ENCODE measurements around the gene SH2D7. TPM values are rescaled to one million over a fixed set of nuclear protein-coding genes. Genes with fewer than 3 reads are reported as not detected.

Gene SH2D7
- polyA plus RNA-seq, 2 of the 4 experiments (the other 2 are of a cell fraction), result not detected

DNA sequence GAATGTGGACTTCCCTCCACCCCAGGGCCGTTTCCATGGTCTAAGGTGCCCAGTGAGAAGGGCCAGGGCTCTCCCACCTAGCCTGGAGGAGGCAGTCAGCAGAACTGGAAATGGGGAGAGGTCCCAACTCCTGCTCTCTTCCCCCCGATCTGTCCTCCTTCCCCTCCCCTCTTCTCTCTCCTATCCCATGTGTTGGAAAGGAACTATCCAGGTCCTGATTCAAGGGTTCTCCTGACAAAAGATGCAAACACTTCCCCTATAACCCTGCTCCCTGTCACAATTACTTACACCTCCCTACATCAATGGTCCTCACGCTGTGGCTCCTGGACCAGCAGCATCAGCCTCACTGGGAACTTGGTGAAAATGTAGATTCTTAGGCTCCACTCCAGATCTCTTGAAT, 32.9 kb downstream of the SH2D7 start:
- H3K4me1 ChIP-seq, result peaks cover 26% of the 10 kb centered on the region
- whole genome bisulfite sequencing (ENCODE audit: missing lambda C conversion rate), result 69% methylated on average over 3 of the region's 3 CpGs
- no peak overlapping the region for H3K27ac ChIP-seq
- TF ChIP-seq JUNB (IDR thresholded peaks at IDR 0.05), result no peak
- TF ChIP-seq EP300 (IDR thresholded peaks at IDR 0.05), result no peak
- no peak for TF ChIP-seq HOXB13 (CRISPR knock-in tag; IDR thresholded peaks at IDR 0.05; ENCODE audit: low read depth)
- TF ChIP-seq RNF2 (IDR thresholded peaks at IDR 0.05; ENCODE audit: borderline replicate concordance, low read depth), result no peak
- TF ChIP-seq HDAC2 (IDR thresholded peaks at IDR 0.05), result no peak
- no peak for TF ChIP-seq HEYL (CRISPR knock-in tag; IDR thresholded peaks at IDR 0.05)
- TF ChIP-seq, protein P1, sequence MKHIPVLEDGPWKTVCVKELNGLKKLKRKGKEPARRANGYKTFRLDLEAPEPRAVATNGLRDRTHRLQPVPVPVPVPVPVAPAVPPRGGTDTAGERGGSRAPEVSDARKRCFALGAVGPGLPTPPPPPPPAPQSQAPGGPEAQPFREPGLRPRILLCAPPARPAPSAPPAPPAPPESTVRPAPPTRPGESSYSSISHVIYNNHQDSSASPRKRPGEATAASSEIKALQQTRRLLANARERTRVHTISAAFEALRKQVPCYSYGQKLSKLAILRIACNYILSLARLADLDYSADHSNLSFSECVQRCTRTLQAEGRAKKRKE (CRISPR knock-in tag; IDR thresholded peaks at IDR 0.05; ENCODE audit: low read depth), result no peak
- no peak for TF ChIP-seq JUN (IDR thresholded peaks at IDR 0.05)
- no peak for TF ChIP-seq ZSCAN20 (CRISPR knock-in tag; IDR thresholded peaks at IDR 0.05)
- TF ChIP-seq RFX5 (IDR thresholded peaks at IDR 0.05), result no peak
- TF ChIP-seq PHF8 (IDR thresholded peaks at IDR 0.05; ENCODE audit: borderline replicate concordance, low read depth), result no peak
- TF ChIP-seq CHD2 (IDR thresholded peaks at IDR 0.05; ENCODE audit: low read length, partially characterized antibody), result no peak
- TF ChIP-seq, protein P2, sequence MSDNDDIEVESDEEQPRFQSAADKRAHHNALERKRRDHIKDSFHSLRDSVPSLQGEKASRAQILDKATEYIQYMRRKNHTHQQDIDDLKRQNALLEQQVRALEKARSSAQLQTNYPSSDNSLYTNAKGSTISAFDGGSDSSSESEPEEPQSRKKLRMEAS (IDR thresholded peaks at IDR 0.05), result no peak
- TF ChIP-seq, protein P3, sequence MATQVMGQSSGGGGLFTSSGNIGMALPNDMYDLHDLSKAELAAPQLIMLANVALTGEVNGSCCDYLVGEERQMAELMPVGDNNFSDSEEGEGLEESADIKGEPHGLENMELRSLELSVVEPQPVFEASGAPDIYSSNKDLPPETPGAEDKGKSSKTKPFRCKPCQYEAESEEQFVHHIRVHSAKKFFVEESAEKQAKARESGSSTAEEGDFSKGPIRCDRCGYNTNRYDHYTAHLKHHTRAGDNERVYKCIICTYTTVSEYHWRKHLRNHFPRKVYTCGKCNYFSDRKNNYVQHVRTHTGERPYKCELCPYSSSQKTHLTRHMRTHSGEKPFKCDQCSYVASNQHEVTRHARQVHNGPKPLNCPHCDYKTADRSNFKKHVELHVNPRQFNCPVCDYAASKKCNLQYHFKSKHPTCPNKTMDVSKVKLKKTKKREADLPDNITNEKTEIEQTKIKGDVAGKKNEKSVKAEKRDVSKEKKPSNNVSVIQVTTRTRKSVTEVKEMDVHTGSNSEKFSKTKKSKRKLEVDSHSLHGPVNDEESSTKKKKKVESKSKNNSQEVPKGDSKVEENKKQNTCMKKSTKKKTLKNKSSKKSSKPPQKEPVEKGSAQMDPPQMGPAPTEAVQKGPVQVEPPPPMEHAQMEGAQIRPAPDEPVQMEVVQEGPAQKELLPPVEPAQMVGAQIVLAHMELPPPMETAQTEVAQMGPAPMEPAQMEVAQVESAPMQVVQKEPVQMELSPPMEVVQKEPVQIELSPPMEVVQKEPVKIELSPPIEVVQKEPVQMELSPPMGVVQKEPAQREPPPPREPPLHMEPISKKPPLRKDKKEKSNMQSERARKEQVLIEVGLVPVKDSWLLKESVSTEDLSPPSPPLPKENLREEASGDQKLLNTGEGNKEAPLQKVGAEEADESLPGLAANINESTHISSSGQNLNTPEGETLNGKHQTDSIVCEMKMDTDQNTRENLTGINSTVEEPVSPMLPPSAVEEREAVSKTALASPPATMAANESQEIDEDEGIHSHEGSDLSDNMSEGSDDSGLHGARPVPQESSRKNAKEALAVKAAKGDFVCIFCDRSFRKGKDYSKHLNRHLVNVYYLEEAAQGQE (IDR thresholded peaks at IDR 0.05), result no peak; the same call in 1 of the 2 replicates
- no peak for TF ChIP-seq KDM1A (IDR thresholded peaks at IDR 0.05; ENCODE audit: low read depth)
- TF ChIP-seq HOXA7 (CRISPR knock-in tag; IDR thresholded peaks at IDR 0.05), result no peak
- TF ChIP-seq CBX2 (IDR thresholded peaks at IDR 0.05; ENCODE audit: borderline replicate concordance, low read depth), result no peak
- TF ChIP-seq, protein P4, sequence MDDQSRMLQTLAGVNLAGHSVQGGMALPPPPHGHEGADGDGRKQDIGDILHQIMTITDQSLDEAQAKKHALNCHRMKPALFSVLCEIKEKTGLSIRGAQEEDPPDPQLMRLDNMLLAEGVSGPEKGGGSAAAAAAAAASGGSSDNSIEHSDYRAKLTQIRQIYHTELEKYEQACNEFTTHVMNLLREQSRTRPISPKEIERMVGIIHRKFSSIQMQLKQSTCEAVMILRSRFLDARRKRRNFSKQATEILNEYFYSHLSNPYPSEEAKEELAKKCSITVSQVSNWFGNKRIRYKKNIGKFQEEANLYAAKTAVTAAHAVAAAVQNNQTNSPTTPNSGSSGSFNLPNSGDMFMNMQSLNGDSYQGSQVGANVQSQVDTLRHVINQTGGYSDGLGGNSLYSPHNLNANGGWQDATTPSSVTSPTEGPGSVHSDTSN (IDR thresholded peaks at IDR 0.05), result no peak
- no peak for TF ChIP-seq CHD4 (IDR thresholded peaks at IDR 0.05; ENCODE audit: borderline replicate concordance)
- no peak for DNase-seq (ENCODE audit: low read depth in 1 of 2, low spot score in 1 of 2)
- ChIA-PET CTCF (interaction anchor here (1.4 to 7.0 kb wide), 5 partner anchors 12 to 116 kb away, joined by 5 to 79 read pairs (median 10); no protein-coding TSS in a partner anchor), POLR2A (interaction anchor here (0.5 kb wide), 1 partner anchor 14 kb away, joined by 3 read pairs; no protein-coding TSS in a partner anchor)
- ATAC-seq, result no peak
- no peak overlapping the region for H3K4me2 ChIP-seq
- H3K4me3 ChIP-seq, result no peak overlapping the region
- FAIRE-seq, result no peak
- H3K9me3 ChIP-seq, result no peaks in the 10 kb centered on the region

DNA sequence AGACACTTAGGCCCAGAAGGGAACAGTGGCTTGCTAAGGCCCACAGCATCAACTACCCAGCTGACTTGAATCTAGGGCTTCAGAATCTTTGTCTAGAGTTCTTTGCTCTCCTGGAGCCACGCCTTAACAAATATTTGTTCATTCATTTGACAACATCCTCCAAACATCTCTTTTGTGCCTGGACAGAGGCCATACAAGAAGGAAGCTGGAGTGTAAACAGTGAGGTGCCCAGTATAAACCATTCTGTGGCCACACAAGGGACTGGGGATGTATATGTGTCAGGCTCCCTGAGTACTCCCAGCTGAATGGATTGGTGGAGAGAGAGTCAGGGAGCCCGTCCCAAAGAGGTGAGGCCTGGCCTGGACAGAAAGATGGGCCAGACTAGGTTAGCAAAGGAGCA, 35.5 kb downstream of the SH2D7 start:
- no peaks in the 10 kb centered on the region for H3K9me3 ChIP-seq
- ATAC-seq (peak in 1 of 2 experiments; percentile 43; a peak in 3 of 6 replicates), FAIRE-seq (no peak), DNase-seq (ENCODE audit: low read depth in 1 of 2, low spot score in 1 of 2) (peak in 1 of 2 experiments; percentile 68)
- 36% methylated on average over 2 of the region's 2 CpGs for WGBS (ENCODE audit: missing lambda C conversion rate)
- H3K4me1 ChIP-seq, result peaks cover 38% of the 10 kb centered on the region
- peak overlapping the region in 1 of 2 experiments; percentile 19; a peak in 1 of 6 replicates for H3K27ac ChIP-seq
- TF ChIP-seq SREBF2 (IDR thresholded peaks at IDR 0.05) (no peak), RNF2 (IDR thresholded peaks at IDR 0.05; ENCODE audit: borderline replicate concordance, low read depth) (no peak), HEYL (CRISPR knock-in tag; IDR thresholded peaks at IDR 0.05) (no peak), CEBPB (IDR thresholded peaks at IDR 0.05) (no peak), RAD21 (conservative IDR thresholded peaks at IDR 0.05 in 1 of 2, IDR thresholded peaks at IDR 0.05 in 1 of 2) (no peak), RCOR1 (IDR thresholded peaks at IDR 0.05; ENCODE audit: low read depth, low read length) (no peak), ZNF302 (CRISPR knock-in tag; IDR thresholded peaks at IDR 0.05) (no peak), KDM1A (IDR thresholded peaks at IDR 0.05; ENCODE audit: low read depth) (no peak), CBX2 (IDR thresholded peaks at IDR 0.05; ENCODE audit: borderline replicate concordance, low read depth) (no peak), ZC3H11A (IDR thresholded peaks at IDR 0.05) (no peak)
- TF ChIP-seq, protein P5, sequence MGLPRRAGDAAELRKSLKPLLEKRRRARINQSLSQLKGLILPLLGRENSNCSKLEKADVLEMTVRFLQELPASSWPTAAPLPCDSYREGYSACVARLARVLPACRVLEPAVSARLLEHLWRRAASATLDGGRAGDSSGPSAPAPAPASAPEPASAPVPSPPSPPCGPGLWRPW (IDR thresholded peaks at IDR 0.05), result no peak
- TF ChIP-seq, protein P6, sequence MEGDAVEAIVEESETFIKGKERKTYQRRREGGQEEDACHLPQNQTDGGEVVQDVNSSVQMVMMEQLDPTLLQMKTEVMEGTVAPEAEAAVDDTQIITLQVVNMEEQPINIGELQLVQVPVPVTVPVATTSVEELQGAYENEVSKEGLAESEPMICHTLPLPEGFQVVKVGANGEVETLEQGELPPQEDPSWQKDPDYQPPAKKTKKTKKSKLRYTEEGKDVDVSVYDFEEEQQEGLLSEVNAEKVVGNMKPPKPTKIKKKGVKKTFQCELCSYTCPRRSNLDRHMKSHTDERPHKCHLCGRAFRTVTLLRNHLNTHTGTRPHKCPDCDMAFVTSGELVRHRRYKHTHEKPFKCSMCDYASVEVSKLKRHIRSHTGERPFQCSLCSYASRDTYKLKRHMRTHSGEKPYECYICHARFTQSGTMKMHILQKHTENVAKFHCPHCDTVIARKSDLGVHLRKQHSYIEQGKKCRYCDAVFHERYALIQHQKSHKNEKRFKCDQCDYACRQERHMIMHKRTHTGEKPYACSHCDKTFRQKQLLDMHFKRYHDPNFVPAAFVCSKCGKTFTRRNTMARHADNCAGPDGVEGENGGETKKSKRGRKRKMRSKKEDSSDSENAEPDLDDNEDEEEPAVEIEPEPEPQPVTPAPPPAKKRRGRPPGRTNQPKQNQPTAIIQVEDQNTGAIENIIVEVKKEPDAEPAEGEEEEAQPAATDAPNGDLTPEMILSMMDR (IDR thresholded peaks at IDR 0.05), result no peak
- POLR2A ChIA-PET, result no interaction called here
- peak overlapping the region; percentile 49 for H3K4me2 ChIP-seq
- no peak overlapping the region for H3K4me3 ChIP-seq
- CTCF ChIA-PET, result interaction anchor here (0.9 to 9.0 kb wide), 8 partner anchors 11 to 168 kb away, joined by 4 to 116 read pairs (median 12); no protein-coding TSS in a partner anchor

Measured in A549 (cell line).